Endodermal cell (in vitro differentiated cells): ENCODE results near the gene SNCA. TPM values are rescaled to one million over a fixed set of nuclear protein-coding genes. Genes with fewer than 3 reads are reported as not detected.

Source experiments
- DNase-seq: peaks from one replicate; pipeline ENCODE4 v3.0.0-alpha.2; 2017
- H3K27ac ChIP-seq: 2 replicates; pipeline ENCODE4 v1.5.1; 2013; ENCODE audit warnings: mild to moderate bottlenecking, low read depth, low read length, moderate library complexity
- H3K27me3 ChIP-seq: 2 replicates; pipeline ENCODE4 v1.6.1; 2013; ENCODE audit warnings: mild to moderate bottlenecking, low read length, moderate library complexity; ENCODE audit not compliant: insufficient read depth, control insufficient read depth, poor library complexity, severe bottlenecking
- H3K36me3 ChIP-seq: 2 replicates; pipeline ENCODE4 v1.7.0; 2013; ENCODE audit warnings: mild to moderate bottlenecking, low read length, moderate library complexity; ENCODE audit not compliant: control insufficient read depth, insufficient read depth
- H3K4me1 ChIP-seq: one replicate; pipeline ENCODE4 v1.7.0; 2013; ENCODE audit warnings: low read length; ENCODE audit not compliant: control insufficient read depth, insufficient read depth
- H3K4me3 ChIP-seq: 2 replicates; pipeline ENCODE4 v1.5.1; 2013; ENCODE audit warnings: mild to moderate bottlenecking, low read length, moderate library complexity
- H3K9ac ChIP-seq: 2 replicates; pipeline ENCODE4 v1.6.1; 2013; ENCODE audit warnings: mild to moderate bottlenecking, low read length, moderate library complexity; ENCODE audit not compliant: poor library complexity, severe bottlenecking; ENCODE audit errors: extremely low read depth
- H3K9me3 ChIP-seq: 2 replicates; pipeline ENCODE4 v1.6.1; 2013; ENCODE audit warnings: mild to moderate bottlenecking, low read length, moderate library complexity; ENCODE audit not compliant: control insufficient read depth
- H3K27ac Mint-ChIP-seq: 2 replicates; pipeline ENCODE4 v1.8.0; 2020; ENCODE audit warnings: mixed read lengths
- H3K27me3 Mint-ChIP-seq: 2 replicates; pipeline ENCODE4 v1.8.0; 2021; ENCODE audit warnings: mild to moderate bottlenecking, mixed read lengths; ENCODE audit not compliant: insufficient read depth
- H3K36me3 Mint-ChIP-seq: 2 replicates; pipeline ENCODE4 v1.8.0; 2020; ENCODE audit warnings: low read depth, mixed read lengths
- H3K4me1 Mint-ChIP-seq: 2 replicates; pipeline ENCODE4 v1.8.0; 2020; ENCODE audit warnings: mixed read lengths
- H3K4me3 Mint-ChIP-seq: 2 replicates; pipeline ENCODE4 v1.8.0; 2020; ENCODE audit warnings: mild to moderate bottlenecking, moderate library complexity, mixed read lengths
- H3K9me3 Mint-ChIP-seq: 2 replicates; pipeline ENCODE4 v1.8.0; 2020; ENCODE audit warnings: mild to moderate bottlenecking, mixed read lengths
- CTCF ChIP-seq: fragments of 200-600 bp; sonication (generic); conservative IDR thresholded peaks from 2 replicates; pipeline ENCODE4 v1.5.0; 2021; ENCODE audit warnings: antibody characterized with exemption, mild to moderate bottlenecking
- WGBS, 2 experiments: methylation state at CpG; one replicate each; pipeline versions ENCODE4 v1.1.5 to v1.1.7; 2013; ENCODE audit warnings: missing lambda C conversion rate in 2 of 2, mixed read lengths in 1 of 2; ENCODE audit not compliant: insufficient coverage in 1 of 2, insufficient read length in 1 of 2; 5-methylcytosine and 5-hydroxymethylcytosine counted together
- total RNA-seq, 2 donors: library from RNA; stranded (reverse); fragmentation: NEBNext Ultra II Directional in 1 of 2; extraction: Animal tissue kit (Norgen Biotek cat#: 25700) in 1 of 2; gene quantifications; 2 replicates in 1 of 2; 3 replicates in 1 of 2; pipeline ENCODE4 v1.2.1, GENCODE V29; 2021

The SNCA gene
- total RNA-seq, 2 donors from 2014 or later, result 11.3 to 13.5 TPM

- no peak overlapping the region for H3K27ac Mint-ChIP-seq
- Histone ChIP-seq H3K27me3 (no peaks in the 10 kb centered on the region), H3K4me3 (no peak overlapping the region), H3K36me3 (no peaks in the 10 kb centered on the region), H3K27ac (no peak overlapping the region), H3K4me1 (peaks cover 13% of the 10 kb centered on the region), H3K9me3 (no peaks in the 10 kb centered on the region), H3K9ac (no peak overlapping the region)
- WGBS, 2 experiments, result 91 to 100% methylated on average over 4 to 5 of the region's 5 CpGs
- no peaks in the 10 kb centered on the region for H3K27me3 Mint-ChIP-seq
- no peak for TF ChIP-seq CTCF
- DNase-seq, result no peak
- H3K9me3 Mint-ChIP-seq, result no peaks in the 10 kb centered on the region
- H3K36me3 Mint-ChIP-seq, result no peaks in the 10 kb centered on the region
- no peak overlapping the region for H3K4me3 Mint-ChIP-seq
- peaks cover 21% of the 10 kb centered on the region for H3K4me1 Mint-ChIP-seq
Measured at GRCh38 chr4:89707467-89707866, 129.5 kb downstream of the SNCA start.

DNA sequence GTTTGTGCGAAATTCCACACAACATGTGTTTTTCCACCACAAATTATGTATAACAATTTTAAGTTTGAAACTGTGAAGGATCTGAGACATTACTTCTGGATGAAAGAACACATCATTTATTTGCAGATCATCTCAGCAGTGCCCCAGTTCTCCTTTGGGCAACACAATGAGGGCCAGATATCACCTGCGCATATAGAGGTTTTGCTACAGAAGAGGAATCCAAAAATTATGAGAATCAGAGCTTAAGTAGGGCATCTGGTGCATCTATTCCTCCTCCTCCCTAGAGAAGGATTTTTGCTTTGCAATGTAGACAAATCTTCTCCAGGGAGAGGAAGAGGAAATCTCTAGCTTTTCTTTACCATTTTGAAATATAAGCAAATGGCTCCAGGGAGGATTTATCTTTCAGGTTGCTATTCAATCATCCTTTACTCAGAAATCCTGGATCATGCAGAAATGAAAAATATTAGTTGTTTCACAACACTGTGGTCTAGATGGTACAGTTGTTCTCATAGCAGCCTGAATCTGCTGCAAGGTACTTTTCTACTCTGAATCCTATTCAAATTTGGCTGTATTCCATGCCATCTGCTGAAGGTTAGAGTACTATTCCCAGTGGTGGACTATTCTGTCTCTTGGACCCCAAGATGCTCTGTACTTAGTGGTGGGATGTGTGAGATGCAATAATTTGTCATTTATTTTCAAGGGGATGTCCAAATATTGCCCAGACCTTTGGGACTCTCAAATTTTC is 132.1 kb downstream of the SNCA start:
- Mint-ChIP-seq H3K27ac (no peak overlapping the region), H3K27me3 (no peaks in the 10 kb centered on the region), H3K36me3 (no peaks in the 10 kb centered on the region), H3K4me3 (no peak overlapping the region), H3K9me3 (no peaks in the 10 kb centered on the region), H3K4me1 (peaks cover 21% of the 10 kb centered on the region)
- no peak for DNase-seq
- no peak overlapping the region for H3K9ac ChIP-seq
- no peaks in the 10 kb centered on the region for H3K27me3 ChIP-seq
- no peak overlapping the region for H3K4me3 ChIP-seq
- no peaks in the 10 kb centered on the region for H3K36me3 ChIP-seq
- 95 to 100% methylated on average over 1 of the region's 2 CpGs for WGBS, 2 experiments
- peaks cover 13% of the 10 kb centered on the region for H3K4me1 ChIP-seq
- H3K27ac ChIP-seq, result no peak overlapping the region
- no peak for TF ChIP-seq CTCF
- H3K9me3 ChIP-seq, result no peaks in the 10 kb centered on the region

GRCh38 chr4:89703829-89704590 is 133.0 kb downstream of the SNCA start:
- Mint-ChIP-seq H3K27ac (no peak overlapping the region), H3K36me3 (no peaks in the 10 kb centered on the region), H3K4me1 (peaks cover 16% of the 10 kb centered on the region), H3K9me3 (no peaks in the 10 kb centered on the region), H3K4me3 (no peak overlapping the region), H3K27me3 (no peaks in the 10 kb centered on the region)
- Histone ChIP-seq H3K9me3 (no peaks in the 10 kb centered on the region), H3K4me1 (peaks cover 7% of the 10 kb centered on the region), H3K36me3 (no peaks in the 10 kb centered on the region), H3K27me3 (no peaks in the 10 kb centered on the region), H3K27ac (no peak overlapping the region), H3K4me3 (no peak overlapping the region), H3K9ac (no peak overlapping the region)
- DNase-seq, result no peak
- TF ChIP-seq CTCF, result no peak
- 89% methylated on average over 5 to 6 of the region's 6 CpGs for WGBS, 2 experiments
